Measurements from ENCODE around the gene ZNF616.

Gene ZNF616

GRCh38 chr19:52070496-52070895 is 69.2 kb downstream of the ZNF616 start:
- no peak for TF ChIP-seq CTCF (IDR thresholded peaks at IDR 0.05; ENCODE audit: extremely low read depth, missing control alignments)
- no peak for DNase-seq (ENCODE audit: low spot score)

- TF ChIP-seq CTCF (IDR thresholded peaks at IDR 0.05; ENCODE audit: extremely low read depth, missing control alignments): no peak
- DNase-seq (ENCODE audit: low spot score): no peak
These were observed 70.1 kb downstream of the ZNF616 start for GRCh38 chr19:52069653-52070052.

GRCh38 chr19:52066258-52066863 is 73.4 kb downstream of the ZNF616 start:
- TF ChIP-seq CTCF (IDR thresholded peaks at IDR 0.05; ENCODE audit: extremely low read depth, missing control alignments): no peak
- no peak for DNase-seq (ENCODE audit: low spot score)

GRCh38 chr19:52065399-52065798 is 74.3 kb downstream of the ZNF616 start:
- no peak for DNase-seq (ENCODE audit: low spot score)
- TF ChIP-seq CTCF (IDR thresholded peaks at IDR 0.05; ENCODE audit: extremely low read depth, missing control alignments): no peak

All from GM20000 (cell line).